GM19328 (cell line): ENCODE data around the gene TAS2R60.
"Not testable (repeated sequence)": the region's sequence is repeated elsewhere in the genome, so short reads cannot be mapped to it uniquely, and the experiment has no call there.

Experiments
- ATAC-seq: cut with Tn5 transposase; IDR thresholded peaks from one replicate; pipeline ENCODE4 v1.9.1; 2021; ENCODE audit warnings: mild to moderate bottlenecking, moderate library complexity; ENCODE audit not compliant: unreplicated experiment

The TAS2R60 gene

DNA sequence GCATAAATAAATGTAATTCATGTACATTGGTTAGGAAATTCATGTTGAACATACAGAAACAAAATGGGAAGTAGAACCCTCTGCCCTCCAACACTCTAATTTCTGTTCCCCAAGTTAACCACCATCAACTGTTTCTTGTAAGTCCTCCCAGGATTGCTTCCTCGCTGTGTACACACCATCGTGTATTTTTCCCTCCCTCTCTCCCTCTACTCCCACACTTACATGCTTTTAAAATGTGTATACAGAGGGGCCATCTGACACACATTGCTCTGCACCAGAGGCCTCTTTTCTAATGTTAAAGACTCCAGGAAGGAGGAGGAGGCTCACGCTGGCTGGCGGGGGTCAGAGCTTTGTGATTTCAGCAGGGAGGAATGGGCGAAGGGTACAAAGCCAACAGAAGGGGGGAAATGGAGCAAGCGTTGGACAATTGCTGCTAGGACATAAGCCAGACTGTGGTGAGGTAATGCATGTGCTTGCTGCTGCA lies 32.7 kb upstream of the TAS2R60 start:
- ATAC-seq = no peak

DNA sequence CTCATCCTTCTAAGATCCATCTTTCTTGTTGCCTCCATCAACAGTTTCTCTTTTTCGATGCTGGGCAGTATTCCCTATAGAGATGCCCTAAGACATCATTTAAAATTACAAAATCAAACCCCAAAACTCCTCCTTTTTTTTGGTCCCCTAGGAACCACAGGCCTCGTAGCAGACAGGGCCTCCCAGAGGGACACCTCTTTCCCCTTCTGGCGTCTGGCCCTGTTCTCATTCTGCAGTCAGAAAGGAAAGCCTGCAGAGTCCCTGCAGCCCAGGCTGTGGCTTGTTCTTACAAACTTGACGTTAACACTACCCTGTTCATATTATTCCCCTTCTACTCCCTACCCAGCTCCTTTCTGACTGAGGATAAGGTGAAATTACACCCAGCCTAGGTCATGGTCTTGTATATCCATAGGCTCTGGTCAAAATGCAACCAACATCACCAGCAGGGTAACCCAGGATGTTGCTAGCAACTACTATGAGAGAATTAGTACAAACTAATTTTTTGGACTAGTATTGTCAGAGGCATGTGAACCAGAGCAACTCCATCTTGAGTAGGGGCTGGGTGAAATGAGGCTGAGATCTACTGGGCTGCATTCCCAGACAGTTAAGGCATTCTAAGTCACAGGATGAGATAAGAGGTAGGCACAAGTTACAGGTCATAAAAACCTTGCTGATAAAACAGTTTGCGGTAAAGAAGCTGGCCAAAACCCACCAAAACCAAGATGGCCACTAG lies 31.1 kb upstream of the TAS2R60 start:
- ATAC-seq = no peak

- no peak for ATAC-seq
Measured at GRCh38 chr7:143413123-143413522, 30.1 kb upstream of the TAS2R60 start.

DNA sequence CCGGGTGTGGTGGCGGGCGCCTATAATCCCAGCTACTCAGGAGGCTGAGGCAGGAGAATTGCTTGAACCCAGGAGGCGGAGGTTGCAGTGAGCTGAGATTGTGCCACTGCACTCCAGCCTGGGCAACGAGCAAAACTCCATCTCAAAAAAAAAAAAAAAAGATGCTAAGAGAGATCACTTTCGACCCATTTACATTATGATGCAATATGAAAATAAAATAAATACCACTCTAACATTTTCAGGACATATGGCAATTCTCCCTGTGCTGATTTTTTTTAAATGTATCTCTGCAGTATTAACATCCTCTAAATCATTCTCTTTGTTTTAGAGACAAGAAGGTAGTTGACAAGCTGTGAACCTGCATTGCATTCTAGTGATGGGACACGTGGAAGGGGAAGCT lies 28.0 kb upstream of the TAS2R60 start:
- not testable (repeated sequence) for ATAC-seq

DNA sequence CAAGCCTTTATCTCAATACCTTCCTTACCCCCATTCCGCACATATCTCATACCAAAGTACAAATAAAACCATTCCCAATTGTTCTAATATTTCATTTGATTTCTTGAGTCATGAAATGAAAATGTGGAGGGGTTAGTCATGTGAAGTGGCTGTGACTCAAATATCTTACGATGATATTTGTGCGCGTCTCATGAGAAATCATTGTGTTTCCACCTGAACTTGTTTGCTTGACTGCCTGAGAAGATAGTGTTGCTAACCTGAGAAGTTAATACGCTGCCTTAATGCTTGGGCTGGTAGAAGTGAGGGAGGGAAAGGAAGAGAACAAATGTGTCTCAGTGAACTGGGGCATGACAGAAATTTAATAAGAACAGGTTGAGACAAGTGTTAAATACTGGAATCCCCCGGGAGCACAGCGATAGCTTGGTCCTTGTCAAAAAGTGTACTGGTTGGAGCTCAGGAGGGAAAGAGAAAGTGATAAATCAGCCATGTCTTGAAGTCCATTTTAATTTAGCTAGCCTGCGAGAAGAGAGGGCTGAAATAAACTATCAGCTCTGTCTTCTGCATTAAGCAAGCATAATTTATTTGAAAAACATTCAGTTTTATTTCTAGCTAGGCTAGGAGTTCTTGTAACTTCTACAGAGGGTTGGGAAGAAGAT lies 27.4 kb upstream of the TAS2R60 start:
- no peak for ATAC-seq

DNA sequence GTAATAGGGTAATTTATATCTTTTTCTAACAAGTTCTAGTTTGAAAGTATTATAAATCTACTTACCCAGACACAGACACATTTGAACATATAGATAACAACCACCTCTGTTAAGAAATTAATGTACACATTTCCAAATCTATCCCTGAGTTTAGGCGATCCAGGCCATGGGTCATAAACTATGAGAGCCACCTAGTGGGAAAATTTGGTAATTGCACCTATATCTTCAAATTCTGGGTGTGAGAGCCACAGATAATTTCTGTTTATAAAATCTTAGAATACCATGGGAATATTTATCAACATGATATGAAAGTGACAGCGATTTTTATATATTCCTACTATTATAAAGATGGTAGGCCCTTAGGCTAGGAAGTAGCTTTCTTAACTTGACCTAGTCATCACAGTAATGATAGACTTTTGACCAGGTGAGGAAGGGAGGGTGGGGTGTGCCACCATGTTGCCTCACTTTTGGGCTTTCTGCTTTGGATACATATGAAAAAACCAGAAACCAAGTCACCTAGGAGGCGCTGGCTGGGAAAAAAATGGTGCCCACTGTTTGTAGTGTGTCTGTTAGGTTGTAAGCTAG lies 26.6 kb upstream of the TAS2R60 start:
- ATAC-seq = no peak

- no peak for ATAC-seq
Measured at GRCh38 chr7:143417734-143418383, 25.4 kb upstream of the TAS2R60 start.

DNA sequence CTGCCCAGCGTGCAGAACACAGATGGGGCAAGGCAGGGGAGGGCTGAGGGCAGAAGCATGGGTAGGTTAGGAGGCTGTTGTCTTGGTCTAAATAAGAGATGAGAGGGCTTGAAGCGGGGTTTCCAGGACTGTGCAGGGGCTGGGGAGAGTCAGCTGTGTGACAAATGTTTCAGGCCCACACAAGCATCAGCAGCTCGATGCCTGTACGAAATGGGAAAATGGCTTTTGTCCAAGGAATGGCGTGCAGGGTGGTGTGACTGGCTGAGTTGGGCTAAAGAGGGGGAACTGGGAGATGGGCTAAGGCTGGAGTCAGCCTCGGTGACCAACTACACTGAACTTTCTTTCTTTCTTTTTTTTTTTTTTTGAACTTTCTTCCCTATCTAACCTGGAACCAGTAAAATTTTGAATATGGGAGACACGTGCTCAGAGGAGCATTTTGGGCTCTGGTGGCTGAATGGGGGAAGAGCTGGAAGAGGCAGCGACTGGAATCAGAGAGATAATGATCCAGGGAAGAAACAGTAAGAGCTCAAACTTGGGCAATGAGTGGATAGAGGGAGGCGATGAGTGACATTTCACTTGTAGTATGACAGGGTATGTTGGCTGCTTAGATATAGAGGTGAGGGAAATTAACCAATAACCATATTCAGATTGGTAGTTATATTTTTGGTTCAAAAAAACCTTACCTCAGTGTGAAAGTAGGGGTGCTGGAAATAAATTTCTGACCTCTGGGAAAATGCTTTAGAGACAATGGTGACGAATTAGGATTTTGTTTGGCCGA lies 24.4 kb upstream of the TAS2R60 start:
- no peak for ATAC-seq

- no peak for ATAC-seq
Measured at GRCh38 chr7:143419880-143420279, 23.4 kb upstream of the TAS2R60 start.

DNA sequence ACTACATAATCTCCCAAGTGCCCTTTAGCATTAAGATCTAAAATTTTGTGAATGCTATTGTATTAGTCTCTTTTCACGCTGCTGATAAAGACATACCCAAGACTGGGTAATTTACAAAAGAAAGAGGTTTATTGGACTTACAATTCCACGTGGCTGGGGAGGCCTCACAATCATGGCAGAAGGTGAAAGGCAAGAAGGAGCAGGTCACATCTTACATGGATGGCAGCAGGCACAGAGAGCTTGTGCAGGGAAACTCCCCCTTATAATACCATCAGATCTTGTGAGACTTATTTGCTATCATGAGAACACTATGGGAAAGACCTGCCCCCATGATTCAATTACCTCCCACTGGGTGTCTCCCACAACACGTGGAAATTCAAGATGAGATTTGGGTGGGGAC lies 22.6 kb upstream of the TAS2R60 start:
- ATAC-seq = not testable (repeated sequence)

DNA sequence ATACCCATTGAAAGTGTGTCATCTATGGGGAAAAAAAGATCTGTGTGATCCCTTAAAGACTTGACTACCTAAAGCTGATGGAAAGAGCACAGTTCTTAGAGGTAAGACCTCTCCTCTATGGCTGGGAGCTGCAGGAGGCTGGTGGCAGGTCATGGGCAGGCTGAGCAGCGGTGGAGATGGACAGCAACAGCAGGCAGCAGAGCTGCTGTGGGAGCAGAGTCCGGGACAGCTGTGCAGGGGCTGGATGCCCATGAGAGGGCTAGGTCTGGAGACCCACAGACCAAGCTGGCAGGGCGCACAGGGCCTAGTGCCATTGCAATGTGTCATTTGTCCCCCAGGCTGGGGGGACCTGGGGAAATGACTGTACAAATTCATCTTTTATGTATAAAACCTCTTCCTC lies 21.2 kb upstream of the TAS2R60 start:
- ATAC-seq = no peak

DNA sequence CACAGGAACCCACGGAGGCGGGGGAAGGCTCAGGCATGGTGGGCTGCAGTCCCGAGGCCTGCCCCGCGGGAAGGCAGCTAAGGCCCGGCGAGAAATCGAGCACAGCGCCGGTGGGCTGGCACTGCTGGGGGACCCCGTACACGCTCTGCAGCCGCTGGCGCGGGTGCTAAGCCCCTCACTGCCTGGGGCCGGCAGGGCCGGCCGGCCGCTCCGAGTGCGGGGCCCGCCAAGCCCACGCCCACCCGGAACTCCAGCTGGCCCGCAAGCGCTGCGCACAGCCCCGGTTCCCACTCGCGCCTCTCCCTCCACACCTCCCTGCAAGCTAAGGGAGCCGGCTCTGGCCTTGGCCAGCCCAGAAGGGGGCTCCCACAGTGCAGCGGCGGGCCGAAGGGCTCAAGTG lies 18.8 kb upstream of the TAS2R60 start:
- not testable (repeated sequence) for ATAC-seq

DNA sequence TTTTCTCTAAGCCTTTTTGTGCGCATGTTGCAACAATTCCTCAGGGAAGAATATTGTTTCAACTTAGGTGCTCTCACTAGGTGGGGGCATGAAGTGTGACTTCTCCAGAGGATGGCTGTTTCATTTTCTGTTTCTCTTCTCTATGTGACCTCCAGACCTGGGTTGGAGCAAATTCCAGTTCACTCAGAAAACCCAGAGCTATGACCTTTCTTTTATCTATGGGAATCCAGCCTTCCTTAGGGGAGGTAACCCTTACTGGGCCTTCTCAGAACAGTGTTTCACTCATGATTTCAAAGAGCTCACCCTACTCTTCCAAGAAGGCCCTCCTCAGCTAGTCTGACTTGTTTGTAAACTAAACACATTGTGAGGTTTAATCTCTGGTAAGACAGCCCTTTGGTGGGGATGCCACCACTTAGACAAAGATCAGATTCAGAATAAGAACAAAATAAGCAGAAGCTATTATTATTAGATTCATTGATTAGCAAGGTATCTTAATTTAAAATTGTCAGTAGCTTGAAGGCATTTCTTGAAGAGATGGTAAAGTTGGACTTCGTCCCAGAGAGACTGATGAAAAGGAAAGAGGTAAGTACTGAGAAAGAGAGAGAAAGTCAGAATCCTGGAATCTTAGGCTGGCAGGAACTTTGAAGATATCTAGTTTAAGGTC lies 16.6 kb upstream of the TAS2R60 start:
- ATAC-seq = no peak

DNA sequence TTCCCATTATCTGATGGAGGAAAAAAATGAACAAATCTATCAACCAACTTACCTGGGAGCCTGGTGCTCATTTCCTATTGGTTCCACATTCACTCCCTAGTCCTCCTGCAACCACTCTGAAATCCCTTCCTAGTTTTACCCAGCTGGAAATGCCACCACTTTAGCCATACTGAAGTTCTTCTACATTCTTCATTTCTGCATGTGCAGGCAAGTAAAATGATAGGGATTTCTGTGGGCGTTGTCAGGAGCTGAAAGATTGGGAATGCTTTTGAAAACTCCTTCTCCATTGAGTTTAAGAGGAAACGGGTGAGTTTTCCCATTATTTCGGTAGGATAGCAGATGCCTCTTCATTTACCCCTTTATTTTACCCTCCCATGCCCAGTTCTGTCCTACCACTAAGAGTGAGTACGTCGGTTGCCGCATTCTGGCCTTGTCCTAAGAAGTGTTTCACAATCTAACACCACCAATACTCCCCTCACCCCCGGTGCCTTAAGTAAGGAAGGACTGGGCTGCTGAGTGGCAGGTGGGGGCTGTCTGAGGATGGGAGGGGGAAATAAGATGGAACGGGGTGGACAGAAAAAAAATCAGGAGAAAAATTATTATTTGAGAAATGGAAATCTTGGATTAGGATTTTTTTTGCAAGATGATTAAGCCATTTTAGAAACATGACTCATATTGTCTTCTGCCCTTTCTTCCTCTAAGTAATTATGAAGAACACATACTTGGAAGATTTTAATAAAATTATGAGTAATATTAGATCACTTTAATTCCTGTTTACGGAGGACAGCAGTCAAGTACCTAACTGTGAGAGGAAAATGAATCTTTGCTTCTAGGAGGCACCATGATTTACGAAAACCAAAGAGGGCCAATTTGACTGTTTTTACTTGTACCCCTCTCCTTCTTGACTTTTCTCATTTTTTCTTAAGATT lies 13.2 kb upstream of the TAS2R60 start:
- ATAC-seq = no peak

- ATAC-seq = no peak
Measured at GRCh38 chr7:143431109-143431508, 12.1 kb upstream of the TAS2R60 start.

DNA sequence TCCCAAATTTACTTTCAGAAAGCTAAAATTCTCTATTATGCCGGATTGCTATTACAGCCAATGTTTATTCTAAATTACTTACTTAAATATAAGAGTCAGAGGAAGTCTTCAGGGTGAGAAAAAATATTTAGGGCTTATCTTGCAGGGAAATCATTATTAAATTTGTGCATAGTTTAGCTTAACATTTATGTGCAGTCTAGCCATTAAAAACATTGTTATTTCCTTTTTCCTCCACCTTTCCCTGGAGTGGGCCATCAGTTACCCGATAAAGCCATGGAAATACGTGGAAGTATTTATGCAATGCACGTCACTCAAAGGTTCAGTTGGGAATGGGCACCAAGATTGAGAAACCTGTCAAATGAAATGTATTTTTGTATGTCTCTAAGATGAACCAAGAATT lies 9.5 kb upstream of the TAS2R60 start:
- ATAC-seq = no peak

DNA sequence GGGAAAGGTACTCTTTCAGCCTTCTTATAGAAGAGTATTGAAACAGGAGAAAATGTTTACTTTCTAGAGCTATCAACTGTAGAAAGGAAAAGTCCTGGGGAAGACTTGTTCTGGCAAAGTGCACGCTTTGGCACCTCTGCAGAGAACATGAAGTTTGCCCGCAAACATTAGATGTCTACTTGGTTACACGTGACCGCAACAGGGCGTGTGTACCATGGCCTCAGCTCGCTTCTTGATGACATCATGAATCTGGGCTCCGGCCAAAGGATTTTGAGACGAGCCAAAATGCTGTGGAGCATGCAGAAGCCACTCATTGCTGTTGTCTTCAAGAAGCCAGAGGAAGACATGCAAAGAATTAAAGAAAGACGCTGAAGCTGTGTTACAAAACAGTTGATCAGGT lies 8.6 kb upstream of the TAS2R60 start:
- no peak for ATAC-seq

DNA sequence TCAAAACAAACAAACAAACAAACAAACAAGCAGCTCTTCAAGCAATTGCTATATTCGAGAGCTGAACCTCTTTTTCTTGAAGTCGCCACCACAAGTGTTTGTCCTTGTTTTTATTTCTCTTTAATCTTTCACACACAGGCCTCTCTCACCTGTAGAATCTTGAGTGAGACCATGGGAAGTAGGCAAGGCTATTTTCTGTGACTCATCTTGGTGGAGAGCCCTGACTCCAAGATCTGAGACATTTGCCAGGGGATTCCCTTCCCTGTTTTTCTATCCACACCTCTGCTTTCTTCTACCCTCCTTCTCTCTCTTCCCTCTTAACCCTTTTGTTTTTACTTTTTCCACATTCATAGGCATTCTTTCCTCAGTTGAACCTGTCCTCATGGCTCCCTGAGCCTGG lies 8.0 kb upstream of the TAS2R60 start:
- no peak for ATAC-seq

GRCh38 chr7:143436325-143436946 lies 6.8 kb upstream of the TAS2R60 start:
- peak; percentile 51 for ATAC-seq
